GM21825 (cell line): ENCODE data around the gene P4HB.

Source experiments
- ATAC-seq: cut with Tn5 transposase; IDR thresholded peaks from one replicate; pipeline ENCODE4 v1.9.1; 2021; ENCODE audit warnings: mild to moderate bottlenecking, moderate library complexity; ENCODE audit not compliant: unreplicated experiment

Gene P4HB

DNA sequence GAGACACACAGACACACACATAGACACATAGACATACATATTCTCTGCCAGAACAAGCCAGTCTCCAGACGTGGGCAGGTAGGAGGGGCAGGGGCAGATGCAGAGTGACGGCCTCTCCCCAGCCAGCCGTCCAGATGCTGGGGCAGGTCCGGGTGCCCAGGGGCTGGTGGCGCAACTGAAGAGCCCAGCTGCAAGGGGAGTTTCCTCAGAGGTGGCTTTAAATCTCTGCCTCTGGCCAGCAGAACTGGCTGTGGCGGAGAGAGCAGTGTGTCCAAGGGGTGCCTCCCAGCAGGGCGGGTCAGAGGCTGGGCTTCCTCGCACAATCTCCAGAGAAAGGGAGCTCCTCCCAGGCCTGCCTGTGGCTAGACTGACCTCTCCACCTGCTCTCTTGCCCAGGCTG, 65.8 kb downstream of the P4HB start:
- no peak for ATAC-seq

GRCh38 chr17:81794074-81794476, 66.3 kb downstream of the P4HB start:
- no peak for ATAC-seq
